ENCODE measurements around the gene MGAT5. TPM values are rescaled to one million over a fixed set of nuclear protein-coding genes. Genes with fewer than 3 reads are reported as not detected.

The MGAT5 gene
- total RNA-seq, 4 donors from 2014 or later = 34.1 to 47.5 (median 42.6) TPM

GRCh38 chr2:134370655-134371445, 117.0 kb downstream of the MGAT5 start:
- 56 to 59% methylated on average over 10 of the region's 10 CpGs for WGBS, 2 donors
- H3K27ac ChIP-seq = peak overlapping the region in 2 of 4 donors; percentile 2 to 17
- H3K4me3 ChIP-seq = no peak overlapping the region
- TF ChIP-seq CTCF (IDR thresholded peaks at IDR 0.05) (no peak), EP300 (IDR thresholded peaks at IDR 0.05) (no peak), POLR2A (IDR thresholded peaks at IDR 0.05) (no peak)
- peaks cover 0 to 70% (median 21%) of the 10 kb centered on the region in 4 donors for H3K4me1 ChIP-seq
- no peaks in the 10 kb centered on the region for H3K9me3 ChIP-seq
- H3K27me3 ChIP-seq = no peaks in the 10 kb centered on the region
- H3K36me3 ChIP-seq = no peaks in the 10 kb centered on the region
- no peak for DNase-seq (ENCODE audit: low spot score in 2 of 2)

- WGBS, 2 donors = 80 to 87% methylated on average over 5 of the region's 5 CpGs
- H3K4me1 ChIP-seq = peaks cover 0 to 67% (median 18%) of the 10 kb centered on the region in 4 donors
- peak overlapping the region in 1 of 4 donors; percentile 14 for H3K27ac ChIP-seq
These were observed 118.3 kb downstream of the MGAT5 start for GRCh38 chr2:134372141-134372540.

GRCh38 chr2:134372611-134373131, 118.8 kb downstream of the MGAT5 start:
- TF ChIP-seq CTCF (IDR thresholded peaks at IDR 0.05) = no peak
- no peak for TF ChIP-seq EP300 (IDR thresholded peaks at IDR 0.05)
- no peak for TF ChIP-seq POLR2A (IDR thresholded peaks at IDR 0.05)
- no peaks in the 10 kb centered on the region for H3K27me3 ChIP-seq
- no peaks in the 10 kb centered on the region for H3K36me3 ChIP-seq
- peak overlapping the region in 2 of 4 donors; percentile 14 to 45 for H3K27ac ChIP-seq
- H3K9me3 ChIP-seq = no peaks in the 10 kb centered on the region
- 28 to 47% methylated on average over 7 of the region's 7 CpGs for WGBS, 2 donors
- peaks cover 0 to 62% (median 16%) of the 10 kb centered on the region in 4 donors for H3K4me1 ChIP-seq
- no peak overlapping the region for H3K4me3 ChIP-seq
- DNase-seq (ENCODE audit: low spot score in 2 of 2) = no peak

More at GRCh38 chr2:134372141-134372540, 118.3 kb downstream of the MGAT5 start:
- H3K27me3 ChIP-seq = no peaks in the 10 kb centered on the region
- no peak overlapping the region for H3K4me3 ChIP-seq
- TF ChIP-seq POLR2A (IDR thresholded peaks at IDR 0.05) (no peak), EP300 (IDR thresholded peaks at IDR 0.05) (no peak), CTCF (IDR thresholded peaks at IDR 0.05) (no peak)
- H3K9me3 ChIP-seq = no peaks in the 10 kb centered on the region
- H3K36me3 ChIP-seq = no peaks in the 10 kb centered on the region
- DNase-seq (ENCODE audit: low spot score in 2 of 2) = no peak

GRCh38 chr2:134375935-134376334, 122.1 kb downstream of the MGAT5 start:
- H3K36me3 ChIP-seq = peaks cover 0 to 3% (median 0%) of the 10 kb centered on the region in 3 donors
- DNase-seq (ENCODE audit: low spot score in 2 of 2) = peak; percentile 29 to 34
- no peaks in the 10 kb centered on the region for H3K9me3 ChIP-seq
- 60 to 65% methylated on average over 3 of the region's 3 CpGs for WGBS, 2 donors
- H3K27ac ChIP-seq = peak overlapping the region in 1 of 4 donors; percentile 33
- H3K27me3 ChIP-seq = no peaks in the 10 kb centered on the region
- peaks cover 0 to 38% (median 12%) of the 10 kb centered on the region in 4 donors for H3K4me1 ChIP-seq
- TF ChIP-seq EP300 (IDR thresholded peaks at IDR 0.05) (peak in 1 of 2 donors; percentile 17), POLR2A (IDR thresholded peaks at IDR 0.05) (no peak), CTCF (IDR thresholded peaks at IDR 0.05) (peak in 4 of 5 experiments; percentile 3 to 59 (median 40))
- no peak overlapping the region for H3K4me3 ChIP-seq

- Histone ChIP-seq H3K36me3 (peaks cover 0 to 3% (median 0%) of the 10 kb centered on the region in 3 donors), H3K4me3 (no peak overlapping the region), H3K4me1 (peaks cover 0 to 22% (median 7%) of the 10 kb centered on the region in 4 donors), H3K27me3 (no peaks in the 10 kb centered on the region), H3K27ac (no peak overlapping the region), H3K9me3 (no peaks in the 10 kb centered on the region)
- 89 to 92% methylated on average over 7 of the region's 7 CpGs for WGBS, 2 donors
- no peak for TF ChIP-seq EP300 (IDR thresholded peaks at IDR 0.05)
- no peak for TF ChIP-seq POLR2A (IDR thresholded peaks at IDR 0.05)
- TF ChIP-seq CTCF (IDR thresholded peaks at IDR 0.05) = no peak
- no peak for DNase-seq (ENCODE audit: low spot score in 2 of 2)
These were observed 123.9 kb downstream of the MGAT5 start for GRCh38 chr2:134377730-134378129.
